OCI-LY7 (cell line): ENCODE data around the gene SERINC4. TPM values are rescaled to one million over a fixed set of nuclear protein-coding genes. Genes with fewer than 3 reads are reported as not detected.
"Not testable (repeated sequence)": the region's sequence is repeated elsewhere in the genome, so short reads cannot be mapped to it uniquely, and the experiment has no call there.

Experiments used
- BruUV-seq: library from RNA; stranded (reverse); fragments of 400-500 nt; replicated peaks from 2 replicates; lab custom pipeline; 2021; lab: Mats Ljungman, UMichigan
- CTCF ChIA-PET: fragments of 300-600 bp; sonication (Branson Sonifier 250); formaldehyde crosslinking; loops from one replicate; lab custom pipeline; 2022; ENCODE audit warnings: antibody characterized with exemption; ENCODE audit not compliant: unreplicated experiment; lab: Charles Lee
- POLR2A ChIA-PET: fragments of 300-600 bp; sonication (Branson Sonifier 250); formaldehyde crosslinking; loops from one replicate; lab custom pipeline; 2022; ENCODE audit warnings: antibody characterized with exemption; lab: Charles Lee
- DNase-seq: peaks from one replicate; pipeline ENCODE4 v3.0.0-alpha.2; 2015; ENCODE audit warnings: low spot score
- H2AFZ ChIP-seq: fragments of 200-600 bp; sonication (generic), shearing (Covaris generic); 2 replicates; pipeline ENCODE4 v1.6.1; 2014; ENCODE audit warnings: mild to moderate bottlenecking, antibody characterized with exemption, low read length, moderate library complexity
- H3K27ac ChIP-seq: fragments of 200-600 bp; sonication (generic); 2 replicates; pipeline ENCODE4 v1.5.1; 2014; ENCODE audit warnings: mixed run types, low read depth, mild to moderate bottlenecking, moderate library complexity, low read length, inconsistent platforms; ENCODE audit not compliant: poor library complexity, severe bottlenecking
- H3K36me3 ChIP-seq: fragments of 200-600 bp; sonication (generic); 2 replicates; pipeline ENCODE4 v1.6.1; 2014; ENCODE audit warnings: mild to moderate bottlenecking, antibody characterized with exemption, low read length, moderate library complexity, mixed read lengths; ENCODE audit not compliant: insufficient read depth
- H3K4me1 ChIP-seq: fragments of 200-600 bp; sonication (generic); 2 replicates; pipeline ENCODE4 v1.5.1; 2014; ENCODE audit warnings: mild to moderate bottlenecking, low read length; ENCODE audit not compliant: insufficient read depth, poor library complexity, severe bottlenecking
- H3K4me2 ChIP-seq: fragments of 200-600 bp; sonication (generic); 2 replicates; pipeline ENCODE4 v1.6.1; 2014; ENCODE audit warnings: mild to moderate bottlenecking, low read length
- H3K4me3 ChIP-seq: fragments of 200-600 bp; sonication (generic); 2 replicates; pipeline ENCODE4 v1.5.1; 2014; ENCODE audit warnings: mild to moderate bottlenecking, low read depth, low read length; ENCODE audit not compliant: poor library complexity, severe bottlenecking
- H3K79me2 ChIP-seq: fragments of 200-600 bp; sonication (generic); 2 replicates; pipeline ENCODE4 v1.6.1; 2016; ENCODE audit warnings: low read depth, mild to moderate bottlenecking, low read length, moderate library complexity, mixed read lengths; ENCODE audit not compliant: insufficient read depth
- H3K9me2 ChIP-seq: fragments of 200-600 bp; sonication (generic); 2 replicates; pipeline ENCODE4 v1.6.1; 2016; ENCODE audit warnings: mild to moderate bottlenecking, low read length, mixed read lengths; ENCODE audit not compliant: insufficient read depth
- H3K9me3 ChIP-seq: fragments of 200-600 bp; sonication (generic); 2 replicates; pipeline ENCODE4 v1.6.1; 2014; ENCODE audit warnings: mild to moderate bottlenecking, mixed run types, low read length, mixed read lengths
- H4K20me1 ChIP-seq: fragments of 200-600 bp; sonication (generic); 2 replicates; pipeline ENCODE4 v1.6.1; 2014; ENCODE audit warnings: mild to moderate bottlenecking, antibody characterized with exemption, low read length, moderate library complexity, mixed read lengths; ENCODE audit not compliant: insufficient read depth
- CTCF ChIP-seq: fragments of 200-600 bp; sonication (generic); conservative IDR thresholded peaks from 2 replicates; pipeline ENCODE4 v1.5.1; 2014; ENCODE audit warnings: mild to moderate bottlenecking, antibody characterized with exemption, low read length, moderate library complexity, mixed read lengths
- EZH2phosphoT487 ChIP-seq: fragments of 200-600 bp; sonication (generic); IDR thresholded peaks from 2 replicates; pipeline ENCODE4 v1.6.1; 2018; ENCODE audit warnings: low read depth, borderline replicate concordance, mild to moderate bottlenecking, mixed run types, antibody characterized with exemption, low read length, moderate library complexity, mixed read lengths
- intact Hi-C: fragments of 100-400 bp; cut with micrococcal nuclease; formaldehyde crosslinking; loops from one replicate; pipeline ENCODE4 v1.10.0; 2022; ENCODE audit not compliant: unreplicated experiment
- total RNA-seq, 2 experiments: library from RNA; depleted of rRNA in 1 of 2; stranded (reverse); fragments of >200 nt in 1 of 2; shearing (Covaris generic) in 1 of 2; gene quantifications; 2 replicates each; pipeline ENCODE4 v1.2.3, GENCODE V29; 2014 to 2022

SERINC4 gene
- total RNA-seq, 2 experiments from 2014 or later: 0.60 to 1.9 TPM

- H2AFZ ChIP-seq, CTCF ChIA-PET, H3K9me2 ChIP-seq, intact Hi-C loops, BruUV-seq, H3K9me3 ChIP-seq: not testable (repeated sequence)
- Histone ChIP-seq H3K4me3 (peak overlapping the region; percentile 95), H3K79me2 (peaks cover 100% of the 10 kb centered on the region), H3K27ac (peak overlapping the region; percentile 86), H3K4me2 (peak overlapping the region; percentile 82), H3K36me3 (peaks cover 87% of the 10 kb centered on the region), H3K4me1 (peaks cover 44% of the 10 kb centered on the region), H4K20me1 (peaks cover 12% of the 10 kb centered on the region)
- POLR2A ChIA-PET: interaction anchor here (0.7 to 2.4 kb wide), 9 partner anchors 8 to 60 kb away, joined by 4 to 15 read pairs (median 6); partner anchors contain the start of gene ELL3
- peak; percentile 54 for DNase-seq
These were observed 30.8 kb upstream of the SERINC4 start for GRCh38 chr15:43830691-43831275.

GRCh38 chr15:43829951-43830540 is 30.0 kb upstream of the SERINC4 start:
- H3K4me1 ChIP-seq: peaks cover 51% of the 10 kb centered on the region
- POLR2A ChIA-PET: interaction anchor here (0.7 to 9.7 kb wide), 3 partner anchors 8 to 40 kb away, joined by 3 to 150 read pairs (median 12); no protein-coding TSS in a partner anchor

GRCh38 chr15:43828061-43828657 is 28.1 kb upstream of the SERINC4 start:
- H3K27ac ChIP-seq: peak overlapping the region; percentile 86
- ChIA-PET CTCF (interaction anchor here (0.5 to 1.3 kb wide), 2 partner anchors 19 to 51 kb away, joined by 3 read pairs; partner anchors contain the start of gene ELL3), POLR2A (interaction anchor here (0.9 to 9.7 kb wide), 9 partner anchors 9 to 53 kb away, joined by 3 to 150 read pairs (median 5); partner anchors contain the start of genes ELL3 and SERF2)
- DNase-seq: peak; percentile 64
- peaks cover 61% of the 10 kb centered on the region for H3K36me3 ChIP-seq
- peak overlapping the region; percentile 82 for H3K4me2 ChIP-seq
- no peaks in the 10 kb centered on the region; the same call in 1 of the 2 replicates for H3K9me3 ChIP-seq
- BruUV-seq: TSS peak; percentile 67
- no peaks in the 10 kb centered on the region for H3K9me2 ChIP-seq
- peaks cover 11% of the 10 kb centered on the region for H4K20me1 ChIP-seq
- peaks cover 57% of the 10 kb centered on the region for H3K4me1 ChIP-seq
- no peak overlapping the region for H2AFZ ChIP-seq
- TF ChIP-seq EZH2phosphoT487 (no peak), CTCF (no peak)
- intact Hi-C loops: loop anchor here (1.0 to 2.0 kb wide), 2 partner anchors 19 to 52 kb away; partner anchors contain the start of gene ELL3
- H3K4me3 ChIP-seq: peak overlapping the region; percentile 95
- peaks cover 95% of the 10 kb centered on the region for H3K79me2 ChIP-seq

More at GRCh38 chr15:43829951-43830540, 30.0 kb upstream of the SERINC4 start:
- peaks cover 11% of the 10 kb centered on the region for H4K20me1 ChIP-seq
- H3K9me2 ChIP-seq, CTCF ChIA-PET, H3K9me3 ChIP-seq, H2AFZ ChIP-seq, BruUV-seq, DNase-seq: not testable (repeated sequence)
- H3K27ac ChIP-seq: peak overlapping the region; percentile 86
- intact Hi-C loops: loop anchor here (2.0 kb wide), 1 partner anchor 21 kb away; no protein-coding TSS in a partner anchor
- peak overlapping the region; percentile 95 for H3K4me3 ChIP-seq
- H3K36me3 ChIP-seq: peaks cover 79% of the 10 kb centered on the region
- peaks cover 100% of the 10 kb centered on the region for H3K79me2 ChIP-seq
- H3K4me2 ChIP-seq: peak overlapping the region; percentile 82
